HG03025 (cell line): Measurements from ENCODE around the gene LSR.
A peak's percentile ranks its signal among the peaks of the same experiment; 100 is the strongest.

Experiments
- ATAC-seq: cut with Tn5 transposase; IDR thresholded peaks from one replicate; pipeline ENCODE4 v1.9.1; 2021; ENCODE audit warnings: mild to moderate bottlenecking, moderate library complexity; ENCODE audit not compliant: unreplicated experiment, low FRiP score

The LSR gene, protein sequence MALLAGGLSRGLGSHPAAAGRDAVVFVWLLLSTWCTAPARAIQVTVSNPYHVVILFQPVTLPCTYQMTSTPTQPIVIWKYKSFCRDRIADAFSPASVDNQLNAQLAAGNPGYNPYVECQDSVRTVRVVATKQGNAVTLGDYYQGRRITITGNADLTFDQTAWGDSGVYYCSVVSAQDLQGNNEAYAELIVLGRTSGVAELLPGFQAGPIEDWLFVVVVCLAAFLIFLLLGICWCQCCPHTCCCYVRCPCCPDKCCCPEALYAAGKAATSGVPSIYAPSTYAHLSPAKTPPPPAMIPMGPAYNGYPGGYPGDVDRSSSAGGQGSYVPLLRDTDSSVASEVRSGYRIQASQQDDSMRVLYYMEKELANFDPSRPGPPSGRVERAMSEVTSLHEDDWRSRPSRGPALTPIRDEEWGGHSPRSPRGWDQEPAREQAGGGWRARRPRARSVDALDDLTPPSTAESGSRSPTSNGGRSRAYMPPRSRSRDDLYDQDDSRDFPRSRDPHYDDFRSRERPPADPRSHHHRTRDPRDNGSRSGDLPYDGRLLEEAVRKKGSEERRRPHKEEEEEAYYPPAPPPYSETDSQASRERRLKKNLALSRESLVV

DNA sequence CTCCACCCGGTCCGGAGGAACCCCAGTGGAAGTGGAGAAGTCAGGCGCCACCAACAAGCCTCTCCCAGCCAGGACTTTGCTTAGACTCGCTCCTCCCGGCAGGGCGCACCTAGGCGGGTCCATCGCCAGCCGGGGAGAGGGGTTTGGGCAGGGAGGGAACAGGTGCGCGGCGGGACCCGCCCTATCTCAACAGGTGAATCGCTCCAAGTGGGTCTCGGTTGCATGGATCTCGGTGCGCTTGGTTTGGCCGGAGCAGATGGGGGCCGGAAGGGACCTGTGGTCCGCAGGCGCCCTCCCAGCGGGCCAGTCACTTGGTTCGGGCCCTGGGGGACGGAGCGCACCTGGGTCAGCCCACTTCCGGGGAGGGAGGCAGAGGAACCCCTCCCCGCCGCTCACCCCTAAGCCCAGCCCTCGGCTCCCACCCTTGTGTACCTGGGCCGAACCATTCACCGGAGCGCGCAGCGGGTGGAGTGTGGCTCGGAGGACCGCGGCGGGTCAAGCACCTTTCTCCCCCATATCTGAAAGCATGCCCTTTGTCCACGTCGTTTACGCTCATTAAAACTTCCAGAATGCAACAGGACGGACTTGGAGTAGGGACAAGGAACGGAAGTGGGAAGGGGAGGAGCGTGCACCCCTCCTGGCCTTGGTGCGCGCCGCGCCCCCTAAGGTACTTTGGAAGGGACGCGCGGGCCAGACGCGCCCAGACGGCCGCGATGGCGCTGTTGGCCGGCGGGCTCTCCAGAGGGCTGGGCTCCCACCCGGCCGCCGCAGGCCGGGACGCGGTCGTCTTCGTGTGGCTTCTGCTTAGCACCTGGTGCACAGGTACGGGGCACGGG, at the start of gene LSR:
LSR (plus strand) TSS at position 693 of the 836 bp plus-strand sequence; CDS start at position 714, 21 bp downstream.
- peak; percentile 75 for ATAC-seq

DNA sequence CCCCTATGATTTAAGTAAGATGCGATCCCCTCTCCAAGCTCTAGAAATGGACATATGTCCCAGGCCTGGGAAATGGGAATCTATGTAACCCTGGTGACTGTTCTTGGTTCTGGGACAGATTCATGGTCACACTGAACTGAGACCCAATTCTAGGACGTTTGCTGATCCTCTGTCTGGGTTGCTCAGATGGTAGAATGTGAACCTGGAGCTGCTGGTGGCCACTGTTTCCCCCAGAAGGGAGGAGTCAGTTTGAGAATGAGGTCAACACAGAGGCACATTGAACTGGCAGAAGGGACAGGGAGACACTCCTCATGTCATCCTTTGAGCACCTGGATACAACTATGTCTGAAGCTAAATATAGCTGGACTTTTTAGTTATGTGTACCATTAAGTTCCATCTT, 49.3 kb upstream of the LSR start:
- no peak for ATAC-seq

DNA sequence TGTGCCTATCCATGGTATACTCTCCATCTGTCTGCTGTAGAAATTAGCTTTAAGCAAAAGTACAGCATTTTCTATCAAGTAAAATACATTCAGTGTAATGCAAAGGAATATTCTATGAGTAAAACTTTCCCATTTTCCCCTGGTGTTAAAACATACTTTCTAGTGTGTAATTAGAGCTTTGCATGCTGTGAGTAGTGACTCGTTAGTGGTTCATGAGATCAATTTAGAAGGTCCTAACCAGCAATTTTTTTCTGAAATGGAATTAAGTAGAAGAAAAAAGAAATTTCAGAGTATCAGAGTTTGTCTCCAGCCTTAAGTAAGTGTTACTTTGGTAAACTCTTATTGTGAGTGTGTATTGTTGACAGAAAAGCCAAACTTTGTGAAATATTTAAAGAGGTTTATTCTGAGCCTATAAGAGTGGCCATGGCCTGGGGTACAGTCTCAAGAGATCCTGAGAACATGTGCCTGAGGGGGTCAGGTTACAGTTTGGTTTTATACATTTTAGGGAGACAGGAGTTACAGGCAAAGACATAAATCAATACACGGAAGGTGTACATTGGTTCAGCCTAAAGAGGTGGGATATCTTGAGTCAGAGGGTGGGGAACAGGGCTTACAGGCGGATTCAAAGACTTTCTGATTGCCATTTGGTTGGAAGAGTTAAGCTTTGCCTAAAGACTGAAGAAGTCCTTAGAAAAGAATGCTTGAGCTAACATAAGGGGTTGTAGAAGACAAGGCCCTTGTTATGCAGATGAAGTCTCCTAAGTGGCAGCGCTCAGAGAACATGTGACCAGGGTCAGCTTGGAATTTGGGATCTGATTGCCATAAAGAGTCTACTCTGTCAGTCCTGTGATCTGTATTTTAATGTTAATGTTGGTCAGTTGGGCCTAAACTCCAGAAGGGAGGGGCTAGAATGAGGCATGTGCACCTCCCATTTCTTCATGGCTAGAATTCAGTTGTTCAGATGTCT, 45.8 kb upstream of the LSR start:
- ATAC-seq = no peak

DNA sequence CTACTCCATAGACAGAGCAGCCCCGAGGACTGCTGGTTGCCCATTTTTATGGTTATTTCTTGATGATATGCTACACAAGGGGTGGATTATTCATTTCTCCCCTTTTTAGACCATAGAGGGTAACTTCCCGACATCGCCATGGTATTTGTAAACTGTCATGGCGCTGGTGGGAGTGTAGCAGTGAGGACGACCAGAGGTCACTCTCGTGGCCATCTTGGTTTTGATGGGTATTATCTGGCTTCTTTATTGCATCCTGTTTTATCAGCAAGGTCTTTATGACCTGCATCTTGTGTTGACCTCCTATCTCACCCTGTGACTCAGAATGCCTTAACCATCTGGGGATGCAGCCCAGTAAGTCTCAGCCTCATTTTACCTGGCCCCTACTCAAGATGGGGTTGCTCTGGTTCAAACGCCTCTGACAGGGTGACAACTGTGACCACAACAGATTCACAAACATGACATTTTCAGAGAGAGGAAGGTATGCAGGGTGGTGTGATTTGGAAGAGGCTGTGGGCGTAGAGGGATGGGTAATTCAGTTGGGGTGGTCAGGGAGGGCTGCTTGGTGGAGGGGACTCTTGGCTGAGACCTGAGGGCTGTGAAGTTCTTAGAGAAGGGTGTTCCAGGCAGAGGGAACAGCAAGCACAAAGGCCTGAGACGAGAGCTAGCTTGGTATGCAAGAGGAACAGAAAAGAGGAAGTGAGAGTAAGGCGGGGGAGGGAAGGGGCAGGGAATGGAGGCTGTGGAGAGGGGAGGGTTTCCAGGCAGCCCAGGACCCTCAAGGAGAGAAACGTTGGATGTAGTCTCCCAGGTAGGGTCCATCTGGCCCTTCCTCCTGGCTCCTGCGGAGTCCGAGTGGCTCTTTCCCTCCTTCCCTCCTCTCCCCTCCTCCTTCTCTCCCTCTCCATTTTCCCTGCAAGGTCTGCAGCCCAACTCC, 43.7 kb upstream of the LSR start:
- no peak for ATAC-seq

DNA sequence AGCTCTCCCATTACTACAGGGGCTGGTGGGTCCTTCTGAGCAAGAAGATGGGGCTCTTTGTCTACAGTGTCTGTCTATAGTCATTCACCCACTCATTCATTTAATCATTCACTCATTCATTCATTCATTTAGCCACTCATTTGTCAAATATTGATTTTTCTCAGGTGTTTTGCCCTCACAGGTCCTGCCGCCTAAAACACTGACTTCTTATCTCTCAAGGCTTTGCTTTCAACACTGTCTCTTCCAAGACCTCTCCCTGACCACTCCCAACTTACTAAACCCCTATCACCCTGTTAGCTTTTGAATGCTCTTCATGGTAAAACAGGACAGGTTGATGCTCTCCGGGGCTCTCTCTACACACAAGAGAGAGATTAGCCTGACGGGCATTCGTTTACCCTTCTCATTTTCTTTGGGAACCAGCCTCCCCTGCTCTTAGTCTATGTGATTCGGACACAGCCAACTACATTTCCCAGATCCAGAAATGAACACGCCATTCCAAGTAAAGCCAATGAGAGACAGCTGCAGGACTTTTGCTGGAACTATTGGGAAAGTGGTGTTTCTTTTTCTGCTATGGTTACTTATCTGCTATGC, 43.0 kb upstream of the LSR start:
- ATAC-seq = no peak

DNA sequence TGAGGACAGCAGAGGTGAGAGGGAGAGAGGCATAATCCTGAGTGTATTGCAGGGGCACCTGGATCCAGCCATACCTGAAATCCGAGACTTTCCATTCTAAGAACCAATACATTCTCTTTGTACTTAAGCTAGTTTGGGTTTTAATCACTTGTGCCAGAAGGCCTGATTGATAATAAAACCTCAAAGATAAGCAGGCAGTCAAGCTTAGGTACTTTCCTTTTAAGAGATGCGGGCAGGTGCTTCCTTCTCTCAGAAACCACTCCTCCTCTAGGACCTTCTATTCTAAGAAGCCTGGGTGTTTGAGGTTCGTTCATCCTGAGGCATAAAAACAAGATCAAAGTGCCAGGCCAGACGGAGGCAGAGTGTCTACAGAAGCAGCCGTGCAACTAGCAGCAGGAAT, 42.4 kb upstream of the LSR start:
- ATAC-seq = no peak

DNA sequence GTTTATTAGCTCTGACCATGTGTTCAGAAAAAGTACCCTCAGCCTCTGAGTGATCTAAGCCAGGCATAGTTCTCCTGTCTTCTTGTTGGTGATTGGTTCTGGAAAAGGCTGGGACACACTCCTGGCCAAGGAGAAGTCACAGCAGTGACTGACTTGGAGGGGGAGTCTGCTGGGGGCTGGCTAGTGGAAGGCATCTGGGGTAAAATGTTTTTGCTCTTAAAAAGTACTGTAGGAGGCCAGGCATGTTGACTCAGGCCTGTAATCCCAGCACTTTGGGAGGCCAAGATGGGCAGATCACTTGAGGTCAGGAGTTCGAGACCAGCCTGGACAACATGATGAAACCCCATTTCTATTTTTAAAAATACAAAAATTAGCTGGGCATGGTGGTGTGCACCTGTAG, 41.9 kb upstream of the LSR start:
- ATAC-seq = no peak

DNA sequence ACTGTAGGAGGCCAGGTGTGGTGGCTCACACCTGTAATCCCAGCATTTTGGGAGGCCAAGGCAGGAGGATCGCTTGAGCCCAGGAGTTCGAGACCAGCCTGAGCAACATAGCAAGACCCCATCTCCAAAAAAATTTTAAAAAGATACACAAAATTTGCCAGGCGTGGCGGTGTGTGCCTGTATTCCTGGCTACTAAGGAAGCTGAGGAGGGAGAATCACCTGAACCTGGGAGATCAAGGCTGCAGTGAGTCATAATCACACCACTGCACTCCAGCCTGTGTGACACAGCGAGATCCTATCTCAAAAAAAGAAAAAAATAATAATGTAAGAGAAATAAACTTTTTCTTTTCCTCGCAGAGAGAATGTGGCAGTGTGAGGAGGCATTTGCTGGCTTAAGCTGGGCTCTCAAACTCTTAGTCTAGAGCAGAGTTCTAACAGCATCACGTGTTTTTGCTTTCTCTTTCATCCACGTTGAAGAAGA, 41.4 kb upstream of the LSR start:
- ATAC-seq = no peak

DNA sequence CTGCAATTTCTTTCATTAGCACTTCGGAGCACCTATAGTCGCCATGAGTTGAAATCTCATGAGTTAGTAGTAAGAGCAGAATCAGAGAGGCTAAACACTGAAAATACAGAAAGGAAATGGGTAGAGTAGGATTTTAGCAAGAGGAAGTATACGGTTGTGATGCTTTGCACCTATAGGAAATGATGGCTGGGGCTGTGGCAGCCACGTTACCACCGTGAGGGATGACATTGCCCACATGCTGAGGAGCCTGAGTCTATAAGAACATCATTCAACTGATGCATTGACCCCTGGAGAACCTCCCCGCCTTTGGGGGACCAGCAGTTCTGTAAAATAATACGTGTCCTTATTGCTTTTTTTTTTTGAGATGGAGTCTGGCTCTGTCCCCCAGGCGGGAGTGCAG, 40.7 kb upstream of the LSR start:
- ATAC-seq = no peak

DNA sequence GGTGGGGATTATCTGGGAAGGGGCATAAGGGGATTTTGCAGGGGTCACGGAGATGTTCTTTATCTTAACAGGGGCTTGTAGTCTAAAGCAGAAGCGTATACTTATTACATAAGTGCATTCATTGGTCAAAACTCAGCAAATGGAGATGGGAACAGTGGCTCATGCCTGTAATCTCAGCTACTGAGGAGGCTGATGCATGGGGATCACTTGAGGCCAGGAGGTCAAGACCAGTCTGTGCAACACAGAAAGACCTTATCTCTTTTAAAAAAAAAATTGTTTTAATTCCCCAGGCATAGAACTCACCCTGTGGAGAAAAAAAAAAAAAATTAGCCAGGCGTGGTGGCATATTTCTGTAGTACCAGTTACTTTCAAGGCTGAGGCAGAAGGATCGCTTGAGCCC, 39.2 kb upstream of the LSR start:
- ATAC-seq = no peak

DNA sequence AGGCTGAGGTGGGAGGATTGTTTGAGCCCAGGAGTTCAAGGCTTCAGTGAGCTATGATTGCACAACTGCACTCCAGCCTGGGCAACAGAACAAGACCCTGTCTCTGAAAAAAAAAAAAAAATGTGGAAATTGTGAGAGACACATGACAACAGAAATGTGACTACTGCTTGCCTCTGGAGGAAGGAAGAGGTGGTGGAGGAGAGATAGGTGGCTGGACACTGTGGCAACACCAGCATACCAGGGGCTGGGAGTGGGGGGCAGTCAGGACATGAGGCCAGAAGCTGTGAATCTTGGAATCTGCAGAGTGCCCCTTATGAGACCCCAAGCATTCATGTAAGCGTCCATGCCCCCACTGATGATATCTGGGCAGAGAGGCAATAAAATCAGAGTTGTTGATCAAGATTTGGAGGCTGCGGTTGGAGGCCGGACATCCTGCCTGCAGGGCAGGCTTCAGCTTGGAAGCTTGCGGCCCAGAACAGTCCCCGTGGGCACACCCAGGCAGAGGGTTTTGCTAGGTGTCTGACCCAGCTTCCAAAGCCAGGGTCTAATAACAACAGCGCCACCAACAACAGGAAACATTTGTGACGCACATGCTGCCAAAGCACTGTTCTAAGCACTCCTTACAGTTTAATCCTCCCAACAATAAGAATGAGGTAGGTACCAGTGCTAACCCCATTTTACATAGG, 37.1 kb upstream of the LSR start:
- ATAC-seq = no peak

DNA sequence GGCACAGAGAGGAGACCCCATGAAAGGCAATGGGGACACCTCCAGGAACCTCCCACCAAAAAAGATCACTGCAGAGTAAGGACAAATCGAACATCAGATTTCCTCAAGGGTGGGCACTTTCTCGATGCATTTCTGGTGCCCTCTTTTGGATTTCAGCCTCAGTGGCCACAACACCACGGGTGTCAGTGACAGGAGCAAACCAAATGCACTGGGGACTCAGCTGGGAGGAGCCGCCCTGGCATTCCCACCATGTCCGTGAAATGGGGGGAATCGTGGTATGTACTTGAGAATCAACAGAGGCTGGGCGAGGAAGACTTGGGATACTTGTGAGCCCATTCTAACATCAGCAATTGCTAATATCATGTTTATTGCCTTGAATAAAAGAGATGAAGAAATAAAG, 36.6 kb upstream of the LSR start:
- no peak for ATAC-seq

DNA sequence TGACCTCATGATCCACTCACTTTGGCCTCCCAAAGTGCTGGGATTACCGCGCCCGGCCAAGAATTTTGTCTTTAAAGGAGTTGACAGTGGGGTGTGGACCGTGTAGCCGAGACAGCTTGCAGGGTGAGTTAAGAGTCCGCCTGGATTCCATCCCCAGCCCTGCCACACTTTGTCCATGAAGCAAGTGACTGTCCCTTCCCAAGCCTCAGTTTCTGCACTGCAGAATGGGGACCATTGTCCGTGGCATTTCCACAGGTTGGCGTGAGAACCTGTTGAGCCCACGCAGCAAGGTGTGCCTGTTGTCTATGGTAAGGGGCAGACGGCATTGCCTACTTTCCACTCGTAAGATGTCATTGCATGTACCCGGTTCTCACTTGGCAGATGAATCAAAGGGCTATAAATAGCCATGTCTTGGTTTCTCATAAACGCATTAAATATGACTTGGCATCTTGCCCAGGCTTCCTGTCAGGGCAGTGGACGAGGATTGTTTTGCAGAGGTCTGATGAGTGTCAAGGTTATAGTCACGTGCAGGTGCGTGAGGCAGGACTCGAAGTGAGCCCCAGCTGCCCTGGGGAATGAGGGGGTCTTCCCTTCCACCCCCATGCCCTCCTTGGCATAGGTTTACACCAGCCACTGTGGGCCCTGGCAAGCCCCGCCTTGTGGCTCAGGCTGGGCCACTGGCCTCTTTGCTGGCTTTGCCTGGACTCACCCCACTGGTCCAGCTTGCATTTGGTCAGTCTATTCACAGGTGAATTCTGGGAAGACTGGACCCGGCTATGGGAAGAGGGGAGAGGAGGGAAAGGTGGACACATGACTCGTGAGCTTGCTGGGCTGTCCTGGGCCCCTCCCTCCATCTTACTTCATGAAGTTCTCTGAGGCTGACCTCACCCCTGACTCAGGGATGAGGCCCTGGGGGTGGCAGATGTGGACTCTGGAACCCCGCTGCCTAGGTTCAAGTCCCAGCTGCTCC, 34.9 kb upstream of the LSR start:
- no peak for ATAC-seq

DNA sequence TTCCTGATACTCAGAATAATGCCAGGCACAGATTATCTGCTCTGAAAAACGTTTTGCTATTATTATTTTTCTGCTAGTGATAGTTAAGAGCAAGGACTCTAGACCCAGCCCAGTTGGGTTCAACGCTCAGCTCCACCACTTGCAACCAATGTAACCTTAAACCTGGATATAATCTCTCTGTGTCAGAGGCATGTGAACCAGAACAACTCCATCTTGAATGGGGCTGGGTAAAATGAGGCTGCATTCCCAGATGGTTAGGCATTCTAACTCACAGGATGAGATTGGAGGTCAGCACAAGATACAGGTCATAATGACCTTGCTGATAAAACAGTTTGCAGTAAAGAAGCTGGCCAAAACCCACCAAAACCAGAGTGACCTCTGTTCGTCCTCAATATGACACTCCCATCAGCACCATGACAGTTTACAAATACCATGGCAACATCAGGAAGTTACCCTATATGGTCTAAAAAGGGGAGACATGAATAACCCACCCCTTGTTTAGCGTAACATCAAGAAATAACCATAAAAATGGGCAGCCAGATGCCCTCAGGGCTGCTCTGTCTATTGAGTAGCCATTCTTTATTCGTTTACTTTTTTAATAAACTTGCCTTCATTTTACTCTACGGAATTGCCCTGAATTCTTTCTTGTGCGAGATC, 33.9 kb upstream of the LSR start:
- no peak for ATAC-seq

DNA sequence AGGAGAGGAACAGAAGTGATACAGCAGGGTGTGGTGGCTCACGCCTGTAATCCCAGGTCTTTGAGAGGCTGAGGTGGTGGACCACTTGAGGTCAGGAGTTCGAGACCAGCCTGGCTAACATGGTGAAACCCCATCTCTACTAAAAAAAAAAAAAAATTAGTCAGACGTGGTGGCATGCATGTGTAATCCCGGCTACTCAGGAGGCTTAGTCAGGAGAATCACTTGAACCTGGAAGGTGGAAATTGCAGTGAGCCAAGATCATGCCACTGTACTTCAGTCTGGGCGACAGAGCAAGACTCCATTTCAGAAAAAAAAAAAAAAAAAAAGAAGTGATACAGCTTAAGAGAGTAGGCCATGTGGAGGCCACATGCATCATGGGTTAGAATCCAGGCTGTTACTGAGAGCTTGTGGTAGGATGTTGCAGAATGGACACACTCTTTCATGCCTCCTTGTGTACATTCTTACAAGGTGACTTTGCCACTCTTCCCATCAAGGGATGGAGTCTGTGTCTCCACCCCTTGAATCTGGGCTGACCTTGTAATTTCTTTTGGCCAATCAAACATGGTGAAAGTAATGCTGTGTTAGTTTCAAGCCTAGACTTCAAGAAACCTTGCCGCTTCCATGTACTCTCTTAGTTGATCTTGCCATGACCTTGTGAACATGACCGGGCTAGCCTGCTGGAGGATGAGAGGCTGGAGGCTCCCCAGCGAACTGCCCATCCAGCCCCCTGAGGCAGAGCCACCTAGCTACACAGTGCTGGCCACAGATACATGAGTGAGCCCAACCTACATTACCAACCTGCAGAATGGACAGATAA, 32.6 kb upstream of the LSR start:
- ATAC-seq = no peak
